Transverse colon (tissue), 4 donors: ENCODE data around the gene ZFAND6. TPM values are rescaled to one million over a fixed set of nuclear protein-coding genes. Genes with fewer than 3 reads are reported as not detected.

Experiments
- DNase-seq: peaks from one replicate; pipeline ENCODE4 v3.0.0-alpha.2; 2019
- H3K27ac ChIP-seq, 4 donors: fragments of 200-600 bp; sonication (generic); 2 replicates each; pipeline ENCODE4 v1.5.1; 2016 to 2018; ENCODE audit warnings: inconsistent platforms in 4 of 4
- H3K27me3 ChIP-seq: fragments of 200-600 bp; sonication (generic); 2 replicates; pipeline ENCODE4 v1.5.1; 2017; ENCODE audit warnings: inconsistent platforms
- H3K36me3 ChIP-seq, 4 donors: fragments of 200-600 bp; sonication (generic); 2 replicates each; pipeline ENCODE4 v1.5.1; 2017 to 2019; ENCODE audit warnings: inconsistent platforms in 4 of 4
- H3K4me1 ChIP-seq, 4 donors: fragments of 200-600 bp; sonication (generic); 2 replicates each; pipeline ENCODE4 v1.5.1; 2017 to 2020; ENCODE audit warnings: inconsistent platforms in 4 of 4
- H3K4me3 ChIP-seq, 4 donors: fragments of 200-600 bp; sonication (generic); 1 replicate in 1 of 4; 2 replicates in 3 of 4; pipeline versions ENCODE4 v1.5.1 to v1.6.1; 2017 to 2019; ENCODE audit warnings: inconsistent platforms in 4 of 4
- H3K9me3 ChIP-seq, 2 donors: fragments of 200-600 bp; sonication (generic); 2 replicates each; pipeline ENCODE4 v1.5.1; 2017 to 2019; ENCODE audit warnings: inconsistent platforms in 2 of 2
- EP300 ChIP-seq: sonication (generic); formaldehyde crosslinking; IDR thresholded peaks from one replicate; pipeline ENCODE4 v1.6.1; 2017; ENCODE audit warnings: antibody characterized with exemption, low read depth
- POLR2A ChIP-seq: fragments of 450-650 bp; IDR thresholded peaks from one replicate; pipeline ENCODE4 v1.6.1; 2016; ENCODE audit warnings: antibody characterized with exemption, mild to moderate bottlenecking, moderate library complexity
- POLR2AphosphoS5 ChIP-seq, 3 donors: sonication (generic); formaldehyde crosslinking; IDR thresholded peaks; one replicate each; pipeline ENCODE4 v1.6.1; 2016; ENCODE audit warnings: antibody characterized with exemption in 3 of 3
- WGBS, 2 donors: methylation state at CpG; one replicate each; pipeline ENCODE4 v1.1.5; 2018; ENCODE audit warnings: low coverage in 1 of 2; 5-methylcytosine and 5-hydroxymethylcytosine counted together
- in situ Hi-C, 4 donors: fragments of 200-750 bp; cut with MboI; loops; one replicate each; pipeline versions ENCODE4 v1.15.0 to v1.15.1; 2017; ENCODE audit warnings: low sequenced_read_pairs in 3 of 4, low pct_ligation_motif_present in 1 of 4, low pct_unique_long_range_greater_than_20kb in 1 of 4
- intact Hi-C: fragments of 100-400 bp; cut with DNase I; formaldehyde crosslinking; loops from one replicate; pipeline ENCODE4 v1.15.1; 2023; ENCODE audit warnings: low total_unique reads
- small RNA-seq, 4 donors: library from RNA; depleted of rRNA; stranded (forward); fragments of <200 nt; gene quantifications; one replicate each; pipeline ENCODE3, GENCODE V24; 2016
- total RNA-seq, 4 donors: library from RNA; depleted of rRNA; stranded (reverse); fragments of >200 nt; gene quantifications; one replicate each; pipeline ENCODE4 v1.1.0, GENCODE V29; 2016
- TF ChIP-seq, protein P1 (sequence below), 5 experiments: fragments of 200-600 bp in 3 of 5; fragments of 450-650 bp in 2 of 5; sonication (generic) in 3 of 5; IDR thresholded peaks; 1 replicate in 2 of 5; 2 replicates in 3 of 5; pipeline ENCODE4 v1.5.1; 2016 to 2017; ENCODE audit warnings: antibody characterized with exemption in 5 of 5, inconsistent platforms in 3 of 5, mild to moderate bottlenecking in 2 of 5, moderate library complexity in 1 of 5

Gene ZFAND6
- total RNA-seq, 4 donors from 2014 or later, result 86.7 to 195 (median 117) TPM

DNA sequence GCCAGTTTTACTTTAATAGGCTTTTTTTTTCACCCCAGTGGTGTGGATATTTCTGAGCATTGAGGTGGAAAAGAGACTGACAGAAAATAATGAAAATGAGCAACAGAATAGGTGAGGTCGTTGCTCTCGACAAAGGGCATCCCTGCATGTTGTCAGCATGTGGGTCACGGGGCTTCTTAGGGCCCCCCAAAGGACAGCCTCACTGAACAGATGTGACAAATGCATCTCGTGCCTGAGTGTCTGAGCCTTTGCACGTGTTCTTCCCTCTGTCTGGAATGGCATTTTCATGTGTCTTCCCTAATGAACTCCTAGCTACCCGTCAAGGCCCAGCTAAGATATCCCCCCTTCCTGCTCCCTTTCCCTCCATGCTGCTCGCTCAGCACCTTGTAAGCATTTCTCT, 125.1 kb downstream of the ZFAND6 start:
- in situ Hi-C loops, result no loop called here
- intact Hi-C loops, result no loop called here
- TF ChIP-seq EP300 (no peak), POLR2AphosphoS5 (IDR thresholded peaks at IDR 0.05) (no peak), POLR2A (no peak)
- TF ChIP-seq, protein P1, sequence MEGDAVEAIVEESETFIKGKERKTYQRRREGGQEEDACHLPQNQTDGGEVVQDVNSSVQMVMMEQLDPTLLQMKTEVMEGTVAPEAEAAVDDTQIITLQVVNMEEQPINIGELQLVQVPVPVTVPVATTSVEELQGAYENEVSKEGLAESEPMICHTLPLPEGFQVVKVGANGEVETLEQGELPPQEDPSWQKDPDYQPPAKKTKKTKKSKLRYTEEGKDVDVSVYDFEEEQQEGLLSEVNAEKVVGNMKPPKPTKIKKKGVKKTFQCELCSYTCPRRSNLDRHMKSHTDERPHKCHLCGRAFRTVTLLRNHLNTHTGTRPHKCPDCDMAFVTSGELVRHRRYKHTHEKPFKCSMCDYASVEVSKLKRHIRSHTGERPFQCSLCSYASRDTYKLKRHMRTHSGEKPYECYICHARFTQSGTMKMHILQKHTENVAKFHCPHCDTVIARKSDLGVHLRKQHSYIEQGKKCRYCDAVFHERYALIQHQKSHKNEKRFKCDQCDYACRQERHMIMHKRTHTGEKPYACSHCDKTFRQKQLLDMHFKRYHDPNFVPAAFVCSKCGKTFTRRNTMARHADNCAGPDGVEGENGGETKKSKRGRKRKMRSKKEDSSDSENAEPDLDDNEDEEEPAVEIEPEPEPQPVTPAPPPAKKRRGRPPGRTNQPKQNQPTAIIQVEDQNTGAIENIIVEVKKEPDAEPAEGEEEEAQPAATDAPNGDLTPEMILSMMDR (IDR thresholded peaks at IDR 0.05), result no peak
- H3K36me3 ChIP-seq, result no peaks in the 10 kb centered on the region
- H3K27ac ChIP-seq, result no peak overlapping the region
- no peak overlapping the region for H3K4me3 ChIP-seq
- no peaks in the 10 kb centered on the region for H3K27me3 ChIP-seq
- H3K4me1 ChIP-seq, result no peaks in the 10 kb centered on the region
- H3K9me3 ChIP-seq, result no peaks in the 10 kb centered on the region
- WGBS, 2 donors, result 85 to 90% methylated on average over 4 to 7 of the region's 7 CpGs
- DNase-seq, result no peak

DNA sequence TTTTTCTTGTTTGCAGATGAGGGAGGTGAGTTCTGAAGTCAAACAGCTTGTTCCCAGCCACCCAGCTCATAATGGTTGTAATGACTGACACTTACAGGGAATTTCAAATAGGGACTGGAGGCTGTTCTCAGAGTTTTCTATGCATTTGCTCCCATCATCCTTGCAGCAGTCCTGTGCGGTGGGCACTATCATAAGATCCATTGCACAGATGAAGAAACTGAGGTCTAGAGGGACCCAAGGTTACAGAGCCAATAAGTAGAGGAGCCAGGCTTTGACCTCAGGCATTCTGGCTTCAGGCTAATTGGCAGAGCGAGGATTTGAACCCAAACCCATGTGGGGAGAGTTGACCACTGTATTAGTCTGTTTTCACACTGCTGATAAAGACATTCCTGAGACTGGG, 125.7 kb downstream of the ZFAND6 start:
- Histone ChIP-seq H3K27me3 (no peaks in the 10 kb centered on the region), H3K9me3 (no peaks in the 10 kb centered on the region), H3K4me1 (no peaks in the 10 kb centered on the region), H3K27ac (no peak overlapping the region), H3K4me3 (no peak overlapping the region), H3K36me3 (no peaks in the 10 kb centered on the region)
- TF ChIP-seq, protein P1 (IDR thresholded peaks at IDR 0.05), result no peak
- TF ChIP-seq POLR2A (no peak), EP300 (no peak), POLR2AphosphoS5 (IDR thresholded peaks at IDR 0.05) (no peak)
- intact Hi-C loops, result no loop called here
- in situ Hi-C loops, result no loop called here
- 97% methylated on average over 2 of the region's 2 CpGs; no CpG with 5 or more reads in 1 of the 2 donors for WGBS, 2 donors
- DNase-seq, result no peak

DNA sequence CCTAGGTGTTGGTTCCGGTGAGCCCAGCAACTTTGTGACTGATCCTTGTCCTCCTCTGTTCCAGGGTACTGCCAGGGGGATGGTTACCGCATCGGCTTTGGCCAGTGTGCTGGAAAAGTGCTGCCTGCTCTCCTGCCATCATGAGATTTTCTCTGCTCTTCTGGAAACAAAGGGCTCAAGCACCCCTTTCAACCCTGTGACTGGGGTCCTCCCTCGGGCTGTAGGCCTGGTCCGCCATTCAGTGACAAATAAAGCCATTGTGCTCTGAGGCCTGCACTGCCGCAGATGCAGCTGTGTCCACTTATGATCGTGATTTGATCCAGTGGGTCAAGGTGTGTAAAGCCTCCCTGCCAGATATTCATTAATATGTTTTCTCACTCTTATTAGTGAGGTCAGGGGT, 126.6 kb downstream of the ZFAND6 start:
- Histone ChIP-seq H3K4me1 (no peaks in the 10 kb centered on the region), H3K27ac (no peak overlapping the region), H3K9me3 (no peaks in the 10 kb centered on the region), H3K4me3 (no peak overlapping the region), H3K36me3 (no peaks in the 10 kb centered on the region), H3K27me3 (no peaks in the 10 kb centered on the region)
- in situ Hi-C loops (no loop called here), intact Hi-C loops (no loop called here)
- DNase-seq, result no peak
- WGBS, 2 donors, result 89% methylated on average over 7 of the region's 7 CpGs; no CpG with 5 or more reads in 1 of the 2 donors
- TF ChIP-seq EP300, result no peak
- TF ChIP-seq POLR2A, result no peak
- TF ChIP-seq, protein P1 (IDR thresholded peaks at IDR 0.05), result no peak
- TF ChIP-seq POLR2AphosphoS5 (IDR thresholded peaks at IDR 0.05), result no peak

- TF ChIP-seq POLR2AphosphoS5 (IDR thresholded peaks at IDR 0.05) (no peak), EP300 (no peak), POLR2A (no peak)
- TF ChIP-seq, protein P1 (IDR thresholded peaks at IDR 0.05), result no peak
- intact Hi-C loops, result no loop called here
- H3K9me3 ChIP-seq, result no peaks in the 10 kb centered on the region
- H3K27me3 ChIP-seq, result no peaks in the 10 kb centered on the region
- 91% methylated on average over 1 of the region's 1 CpG; no CpG with 5 or more reads in 1 of the 2 donors for WGBS, 2 donors
- H3K4me3 ChIP-seq, result no peak overlapping the region
- no peaks in the 10 kb centered on the region for H3K4me1 ChIP-seq
- H3K27ac ChIP-seq, result no peak overlapping the region
- no peaks in the 10 kb centered on the region for H3K36me3 ChIP-seq
- in situ Hi-C loops, result no loop called here
- no peak for DNase-seq
These were observed 127.1 kb downstream of the ZFAND6 start for GRCh38 chr15:80186597-80186996.

Small RNA genes lying within 50 kb of the gene (small RNA-seq; reads per million reads assigned to genes)
- gene RF00017, result 0 reads per million in 4 donors

Other genes starting within 250 kb of the ZFAND6 start
- gene MTHFS, start 162.7 kb upstream of the ZFAND6 start, total RNA-seq, result 10 to 100 TPM in 3 of 4 donors, not detected in 1; 22.1 to 28.7 (median 26.9) TPM
- 1 to 10 TPM in 2 of 4 donors, not detected in 2; 3.0 to 4.0 TPM for gene BCL2A1, start 88.5 kb upstream of the ZFAND6 start, total RNA-seq
- 10 to 100 TPM in 1 of 4 donors, 1 to 10 TPM in 3; 5.6 to 10.6 (median 8.7) TPM for gene FAH, start 93.3 kb downstream of the ZFAND6 start, total RNA-seq
- gene CTXND1, start 192.5 kb downstream of the ZFAND6 start, total RNA-seq, result under 1 TPM in 2 of 4 donors, not detected in 2; 0.14 to 0.64 TPM